OCI-LY3 (cell line): Measurements from ENCODE around the gene WDFY4.

Source experiments
- EZH2phosphoT487 ChIP-seq: fragments of 200-600 bp; shearing (Covaris generic); IDR thresholded peaks from 2 replicates; pipeline ENCODE4 v1.6.1; 2018; ENCODE audit warnings: antibody characterized with exemption, mixed run types, low read depth
- TF ChIP-seq, protein P1 (sequence below): fragments of 200-600, 300-600 bp; sonication (generic); IDR thresholded peaks from 2 replicates; pipeline ENCODE4 v1.5.1; 2014; ENCODE audit warnings: antibody characterized with exemption, low read length, low read depth

DNA sequence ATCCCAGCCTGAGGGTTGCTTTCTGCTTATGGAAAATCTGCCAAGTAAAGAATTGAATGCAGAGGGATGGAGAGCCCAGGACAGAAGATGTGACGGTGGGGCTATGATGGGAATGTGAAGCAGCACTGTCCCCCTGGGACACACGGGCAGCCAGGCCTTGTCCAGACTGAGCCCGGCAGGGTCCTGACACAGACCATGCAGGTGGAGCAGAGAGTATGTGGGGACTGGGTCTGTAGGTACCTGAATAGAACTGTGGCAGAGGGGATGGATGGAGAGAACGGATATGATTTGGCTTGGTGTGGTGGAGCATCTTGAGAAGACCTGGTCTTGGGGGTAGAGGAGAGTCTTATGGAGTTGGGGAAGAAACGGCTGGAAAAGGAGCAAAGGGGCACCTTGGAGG, 255.7 kb downstream of the WDFY4 start:
- TF ChIP-seq, protein P1, sequence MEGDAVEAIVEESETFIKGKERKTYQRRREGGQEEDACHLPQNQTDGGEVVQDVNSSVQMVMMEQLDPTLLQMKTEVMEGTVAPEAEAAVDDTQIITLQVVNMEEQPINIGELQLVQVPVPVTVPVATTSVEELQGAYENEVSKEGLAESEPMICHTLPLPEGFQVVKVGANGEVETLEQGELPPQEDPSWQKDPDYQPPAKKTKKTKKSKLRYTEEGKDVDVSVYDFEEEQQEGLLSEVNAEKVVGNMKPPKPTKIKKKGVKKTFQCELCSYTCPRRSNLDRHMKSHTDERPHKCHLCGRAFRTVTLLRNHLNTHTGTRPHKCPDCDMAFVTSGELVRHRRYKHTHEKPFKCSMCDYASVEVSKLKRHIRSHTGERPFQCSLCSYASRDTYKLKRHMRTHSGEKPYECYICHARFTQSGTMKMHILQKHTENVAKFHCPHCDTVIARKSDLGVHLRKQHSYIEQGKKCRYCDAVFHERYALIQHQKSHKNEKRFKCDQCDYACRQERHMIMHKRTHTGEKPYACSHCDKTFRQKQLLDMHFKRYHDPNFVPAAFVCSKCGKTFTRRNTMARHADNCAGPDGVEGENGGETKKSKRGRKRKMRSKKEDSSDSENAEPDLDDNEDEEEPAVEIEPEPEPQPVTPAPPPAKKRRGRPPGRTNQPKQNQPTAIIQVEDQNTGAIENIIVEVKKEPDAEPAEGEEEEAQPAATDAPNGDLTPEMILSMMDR: no peak
- no peak for TF ChIP-seq EZH2phosphoT487
